Stomach smooth muscle (tissue), 2 donors: ENCODE data around the gene PLEKHM2.

Experiments used
- H3K27ac ChIP-seq: one replicate; pipeline ENCODE4 v1.7.0; 2013; ENCODE audit warnings: mild to moderate bottlenecking, low read length, inconsistent platforms
- H3K27me3 ChIP-seq, 2 donors: one replicate each; pipeline ENCODE4 v1.7.0; 2013; ENCODE audit warnings: low read length in 2 of 2; ENCODE audit not compliant: insufficient read depth in 2 of 2, control insufficient read depth in 1 of 2
- H3K36me3 ChIP-seq, 2 donors: one replicate each; pipeline ENCODE4 v1.7.0; 2013; ENCODE audit warnings: low read length in 2 of 2; ENCODE audit not compliant: control insufficient read depth in 2 of 2, insufficient read depth in 2 of 2
- H3K4me1 ChIP-seq: one replicate; pipeline ENCODE4 v1.7.0; 2013; ENCODE audit warnings: low read length; ENCODE audit not compliant: control insufficient read depth, insufficient read depth
- H3K4me3 ChIP-seq, 2 donors: one replicate each; pipeline ENCODE4 v1.7.0; 2013; ENCODE audit warnings: low read length in 2 of 2
- H3K9ac ChIP-seq, 2 donors: one replicate each; pipeline ENCODE4 v1.7.0; 2013; ENCODE audit warnings: low read length in 2 of 2, mild to moderate bottlenecking in 1 of 2
- H3K9me3 ChIP-seq, 2 donors: one replicate each; pipeline ENCODE4 v1.7.0; 2013; ENCODE audit warnings: low read length in 2 of 2; ENCODE audit not compliant: control insufficient read depth in 2 of 2
- donor health status: healthy.
- donor health status: Pancreatic carcinoma.

PLEKHM2 gene

GRCh38 chr1:15714406-15715136 is 30.5 kb downstream of the PLEKHM2 start:
- H3K4me1 ChIP-seq = peaks cover 41% of the 10 kb centered on the region
- peak overlapping the region; percentile 21 to 29 for H3K9ac ChIP-seq
- no peaks in the 10 kb centered on the region for H3K27me3 ChIP-seq
- H3K9me3 ChIP-seq = no peaks in the 10 kb centered on the region
- peak overlapping the region in 1 of 2 donors; percentile 34 for H3K4me3 ChIP-seq
- H3K36me3 ChIP-seq = peaks cover 12 to 17% of the 10 kb centered on the region in 2 donors
- H3K27ac ChIP-seq = peak overlapping the region; percentile 64

- Histone ChIP-seq H3K27me3 (no peaks in the 10 kb centered on the region), H3K4me3 (no peak overlapping the region), H3K9me3 (no peaks in the 10 kb centered on the region), H3K4me1 (peaks cover 44% of the 10 kb centered on the region), H3K36me3 (peaks cover 27 to 32% of the 10 kb centered on the region in 2 donors), H3K9ac (peak overlapping the region in 1 of 2 donors; percentile 21), H3K27ac (peak overlapping the region; percentile 75)
Measured at GRCh38 chr1:15717418-15718125, 33.5 kb downstream of the PLEKHM2 start.

GRCh38 chr1:15718199-15718601 is 34.1 kb downstream of the PLEKHM2 start:
- peaks cover 45% of the 10 kb centered on the region for H3K4me1 ChIP-seq
- no peak overlapping the region for H3K9ac ChIP-seq
- H3K9me3 ChIP-seq = no peaks in the 10 kb centered on the region
- H3K36me3 ChIP-seq = peaks cover 32 to 35% of the 10 kb centered on the region in 2 donors
- H3K4me3 ChIP-seq = no peak overlapping the region
- H3K27me3 ChIP-seq = no peaks in the 10 kb centered on the region
- H3K27ac ChIP-seq = peak overlapping the region; percentile 75

- no peak overlapping the region for H3K9ac ChIP-seq
- H3K4me1 ChIP-seq = peaks cover 40% of the 10 kb centered on the region
- no peaks in the 10 kb centered on the region for H3K27me3 ChIP-seq
- peaks cover 32 to 38% of the 10 kb centered on the region in 2 donors for H3K36me3 ChIP-seq
- H3K27ac ChIP-seq = peak overlapping the region; percentile 11
- no peak overlapping the region for H3K4me3 ChIP-seq
- H3K9me3 ChIP-seq = no peaks in the 10 kb centered on the region
Measured at GRCh38 chr1:15719381-15720120, 35.4 kb downstream of the PLEKHM2 start.

- H3K27ac ChIP-seq = no peak overlapping the region
- no peak overlapping the region for H3K9ac ChIP-seq
- no peak overlapping the region for H3K4me3 ChIP-seq
- H3K27me3 ChIP-seq = no peaks in the 10 kb centered on the region
- peaks cover 37 to 46% of the 10 kb centered on the region in 2 donors for H3K36me3 ChIP-seq
- H3K4me1 ChIP-seq = peaks cover 29% of the 10 kb centered on the region
- H3K9me3 ChIP-seq = no peaks in the 10 kb centered on the region
Measured at GRCh38 chr1:15720861-15721260, 36.7 kb downstream of the PLEKHM2 start.

- Histone ChIP-seq H3K4me3 (no peak overlapping the region), H3K9ac (no peak overlapping the region), H3K27me3 (no peaks in the 10 kb centered on the region), H3K9me3 (no peaks in the 10 kb centered on the region), H3K4me1 (peaks cover 23% of the 10 kb centered on the region), H3K27ac (no peak overlapping the region), H3K36me3 (peaks cover 51 to 55% of the 10 kb centered on the region in 2 donors)
Measured at GRCh38 chr1:15722411-15722810, 38.3 kb downstream of the PLEKHM2 start.

GRCh38 chr1:15722836-15723532 is 38.9 kb downstream of the PLEKHM2 start:
- H3K9ac ChIP-seq = no peak overlapping the region
- H3K36me3 ChIP-seq = peaks cover 51 to 57% of the 10 kb centered on the region in 2 donors
- no peaks in the 10 kb centered on the region for H3K9me3 ChIP-seq
- no peaks in the 10 kb centered on the region for H3K27me3 ChIP-seq
- no peak overlapping the region for H3K27ac ChIP-seq
- H3K4me1 ChIP-seq = peaks cover 17% of the 10 kb centered on the region
- no peak overlapping the region for H3K4me3 ChIP-seq

- Histone ChIP-seq H3K9me3 (no peaks in the 10 kb centered on the region), H3K9ac (no peak overlapping the region), H3K4me1 (peaks cover 12% of the 10 kb centered on the region), H3K4me3 (no peak overlapping the region), H3K36me3 (peaks cover 54 to 62% of the 10 kb centered on the region in 2 donors), H3K27ac (no peak overlapping the region), H3K27me3 (no peaks in the 10 kb centered on the region)
Measured at GRCh38 chr1:15723631-15724246, 39.6 kb downstream of the PLEKHM2 start.

GRCh38 chr1:15724949-15725880 is 41.1 kb downstream of the PLEKHM2 start:
- no peaks in the 10 kb centered on the region for H3K27me3 ChIP-seq
- peaks cover 10% of the 10 kb centered on the region for H3K4me1 ChIP-seq
- H3K36me3 ChIP-seq = peaks cover 54 to 67% of the 10 kb centered on the region in 2 donors
- H3K27ac ChIP-seq = no peak overlapping the region
- H3K9ac ChIP-seq = no peak overlapping the region
- no peak overlapping the region for H3K4me3 ChIP-seq
- no peaks in the 10 kb centered on the region for H3K9me3 ChIP-seq
